DMS79 (cell line): Measurements from ENCODE around the gene TM4SF20.

Experiments
- DNase-seq: peaks from one replicate; lab custom pipeline; 2025; lab: John Stamatoyannopoulos, UW

The TM4SF20 gene

GRCh38 chr2:227379095-227379494 is at the start of gene TM4SF20:
Gene TM4SF20 (minus strand): TSS chr2:227379306. CDS start chr2:227379268, 38 bp downstream.
- no peak for DNase-seq

- no peak for DNase-seq
Measured at GRCh38 chr2:227428731-227429285, 49.7 kb upstream of the TM4SF20 start.

- no peak for DNase-seq
Measured at GRCh38 chr2:227423656-227424499, 44.8 kb upstream of the TM4SF20 start.

GRCh38 chr2:227420087-227421052 is 41.3 kb upstream of the TM4SF20 start:
- no peak for DNase-seq

- DNase-seq: no peak
Measured at GRCh38 chr2:227416701-227417100, 37.6 kb upstream of the TM4SF20 start.

GRCh38 chr2:227415538-227416424 is 36.7 kb upstream of the TM4SF20 start:
- DNase-seq: no peak

GRCh38 chr2:227414846-227415245 is 35.7 kb upstream of the TM4SF20 start:
- no peak for DNase-seq

- no peak for DNase-seq
Measured at GRCh38 chr2:227413371-227413770, 34.3 kb upstream of the TM4SF20 start.

GRCh38 chr2:227412877-227413276 is 33.8 kb upstream of the TM4SF20 start:
- DNase-seq: no peak

GRCh38 chr2:227411990-227412350 is 32.9 kb upstream of the TM4SF20 start:
- DNase-seq: no peak

- no peak for DNase-seq
Measured at GRCh38 chr2:227411320-227411989, 32.3 kb upstream of the TM4SF20 start.

- no peak for DNase-seq
Measured at GRCh38 chr2:227410191-227410590, 31.1 kb upstream of the TM4SF20 start.

GRCh38 chr2:227407591-227408151 is 28.6 kb upstream of the TM4SF20 start:
- DNase-seq: no peak

- peak; percentile 72 for DNase-seq
Measured at GRCh38 chr2:227406177-227407031, 27.3 kb upstream of the TM4SF20 start.

- no peak for DNase-seq
Measured at GRCh38 chr2:227404585-227405271, 25.6 kb upstream of the TM4SF20 start.

- DNase-seq: no peak
Measured at GRCh38 chr2:227402959-227403358, 23.9 kb upstream of the TM4SF20 start.

- no peak for DNase-seq
Measured at GRCh38 chr2:227402321-227402720, 23.2 kb upstream of the TM4SF20 start.

GRCh38 chr2:227401550-227401949 is 22.4 kb upstream of the TM4SF20 start:
- DNase-seq: no peak
